GM18498 (cell line): ENCODE results near the gene SPATA16.
"Not testable (repeated sequence)": the region's sequence is repeated elsewhere in the genome, so short reads cannot be mapped to it uniquely, and the experiment has no call there.

Experiments used
- ATAC-seq: cut with Tn5 transposase; IDR thresholded peaks from one replicate; pipeline ENCODE4 v1.9.1; 2021; ENCODE audit warnings: mild to moderate bottlenecking, moderate library complexity; ENCODE audit not compliant: unreplicated experiment

The SPATA16 gene, protein sequence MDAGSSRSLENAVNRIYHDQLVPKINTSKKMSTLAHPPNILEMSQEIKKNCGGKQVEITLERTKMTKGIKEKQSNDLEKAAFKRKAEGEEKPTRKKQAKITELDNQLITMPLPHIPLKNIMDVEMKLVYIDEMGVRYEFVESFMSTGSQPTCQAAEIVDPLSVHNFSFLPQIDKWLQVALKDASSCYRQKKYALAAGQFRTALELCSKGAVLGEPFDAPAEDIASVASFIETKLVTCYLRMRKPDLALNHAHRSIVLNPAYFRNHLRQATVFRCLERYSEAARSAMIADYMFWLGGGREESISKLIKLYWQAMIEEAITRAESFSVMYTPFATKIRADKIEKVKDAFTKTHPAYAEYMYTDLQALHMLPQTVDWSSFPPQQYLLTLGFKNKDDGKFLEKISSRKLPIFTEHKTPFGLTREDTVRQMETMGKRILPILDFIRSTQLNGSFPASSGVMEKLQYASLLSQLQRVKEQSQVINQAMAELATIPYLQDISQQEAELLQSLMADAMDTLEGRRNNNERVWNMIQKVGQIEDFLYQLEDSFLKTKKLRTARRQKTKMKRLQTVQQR

DNA sequence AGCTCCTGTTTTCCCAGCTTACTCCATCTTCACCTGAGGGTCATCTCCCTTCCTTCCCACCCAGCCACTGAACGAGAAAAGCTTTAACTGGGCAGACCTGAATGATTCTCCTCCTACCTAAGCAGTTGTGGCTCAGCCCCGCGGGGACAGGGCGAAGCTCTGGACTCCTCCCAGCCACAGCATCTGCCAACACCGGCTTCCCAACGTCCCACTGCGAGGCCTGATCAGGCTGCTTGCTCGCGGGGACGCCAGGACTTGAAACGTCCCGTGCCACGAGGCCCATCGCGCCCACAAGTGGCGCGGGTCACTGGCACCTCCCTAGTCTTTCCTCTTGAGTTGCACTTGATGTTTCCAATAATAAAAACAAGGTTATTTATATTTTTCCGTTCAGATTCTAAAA, at the start of gene SPATA16:
Gene SPATA16 (minus strand): TSS at position 250 of the 400 bp plus-strand sequence. CDS start 23,504 bp downstream, outside the sequence.
- no peak for ATAC-seq

- not testable (repeated sequence) for ATAC-seq
These were observed 42.0 kb upstream of the SPATA16 start for GRCh38 chr3:173183022-173183421.

DNA sequence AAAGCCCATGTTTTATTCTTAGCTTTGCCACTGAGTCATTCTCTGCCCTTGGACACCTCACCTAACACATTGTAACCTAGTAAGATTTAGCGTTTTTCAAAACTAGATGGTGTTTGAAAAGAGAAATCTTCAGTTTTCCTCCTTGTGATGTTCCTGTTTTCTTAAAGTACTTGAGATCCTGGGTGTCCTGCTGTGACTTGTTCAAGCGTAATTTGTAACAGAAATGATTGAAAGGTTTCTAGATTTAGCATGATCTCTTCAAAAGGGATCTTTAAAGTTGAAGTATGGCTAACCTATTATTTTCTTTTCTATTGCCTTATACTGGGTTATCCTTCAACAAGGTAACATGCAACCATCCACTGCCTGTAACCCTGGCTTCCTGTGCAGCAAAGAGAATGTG, 32.6 kb upstream of the SPATA16 start:
- no peak for ATAC-seq

DNA sequence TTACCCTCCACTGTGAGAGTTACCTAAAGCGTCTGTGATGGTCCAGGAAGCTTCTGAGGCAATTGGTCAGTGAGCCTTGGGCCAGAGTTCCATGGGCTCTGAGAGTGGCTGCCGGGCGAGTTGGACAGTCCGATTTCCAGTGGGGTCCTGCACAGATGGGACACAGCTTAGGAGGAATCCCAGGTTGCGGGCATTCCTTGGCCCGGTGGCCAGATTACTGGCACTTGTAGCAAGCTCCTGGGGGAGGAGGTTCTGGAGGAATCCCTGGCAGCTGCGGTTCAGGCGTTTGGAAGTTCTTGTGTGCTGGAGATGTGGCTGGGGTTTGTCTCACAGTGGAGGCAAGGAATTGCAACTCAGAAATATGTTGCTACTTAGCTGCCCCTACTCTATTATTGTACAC, 18.1 kb upstream of the SPATA16 start:
- not testable (repeated sequence) for ATAC-seq

DNA sequence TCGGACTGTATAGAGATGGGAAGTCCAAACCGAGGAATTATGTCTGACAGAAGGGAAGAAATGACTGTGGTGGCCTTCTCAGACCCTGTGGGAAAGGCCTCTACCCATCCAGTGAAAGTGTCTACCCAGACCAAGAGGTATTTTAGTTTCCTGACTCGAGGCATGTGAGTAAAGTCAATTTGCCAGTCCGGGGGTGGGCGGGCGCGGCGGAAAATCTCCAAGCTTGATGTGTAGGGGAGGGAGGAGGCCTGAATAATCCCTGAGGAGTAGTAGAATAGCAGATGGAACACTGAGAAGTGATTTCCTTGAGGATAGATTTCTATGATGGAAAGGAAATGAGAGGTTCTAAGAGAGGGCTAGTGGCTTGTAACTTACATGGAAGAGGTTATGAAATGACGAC, 15.5 kb upstream of the SPATA16 start:
- ATAC-seq = not testable (repeated sequence)

GRCh38 chr3:173153631-173154030, 12.6 kb upstream of the SPATA16 start:
- ATAC-seq = no peak

GRCh38 chr3:173139420-173139819, 1.6 kb downstream of the SPATA16 start:
- no peak for ATAC-seq

DNA sequence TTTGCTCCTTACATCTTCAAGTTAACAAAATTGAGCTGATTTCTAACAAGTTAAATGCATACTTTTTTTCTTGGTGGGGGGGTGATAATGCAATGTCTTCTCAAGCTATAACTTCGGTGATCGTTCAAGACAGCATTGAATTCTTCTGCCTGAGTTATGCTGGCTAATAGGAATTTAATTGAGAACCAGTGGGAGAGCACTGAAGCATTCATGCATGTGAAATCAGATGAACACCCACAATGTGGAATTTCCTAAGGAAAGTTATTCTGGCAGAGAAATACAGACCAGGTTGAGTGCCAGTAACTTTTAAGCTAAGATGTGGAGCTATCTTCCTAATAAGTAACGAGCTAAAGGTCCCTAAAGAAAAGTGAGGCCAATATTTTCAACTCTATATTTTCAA, 3.0 kb downstream of the SPATA16 start:
- ATAC-seq = no peak

- no peak for ATAC-seq
These were observed 6.0 kb downstream of the SPATA16 start for GRCh38 chr3:173135059-173135458.

DNA sequence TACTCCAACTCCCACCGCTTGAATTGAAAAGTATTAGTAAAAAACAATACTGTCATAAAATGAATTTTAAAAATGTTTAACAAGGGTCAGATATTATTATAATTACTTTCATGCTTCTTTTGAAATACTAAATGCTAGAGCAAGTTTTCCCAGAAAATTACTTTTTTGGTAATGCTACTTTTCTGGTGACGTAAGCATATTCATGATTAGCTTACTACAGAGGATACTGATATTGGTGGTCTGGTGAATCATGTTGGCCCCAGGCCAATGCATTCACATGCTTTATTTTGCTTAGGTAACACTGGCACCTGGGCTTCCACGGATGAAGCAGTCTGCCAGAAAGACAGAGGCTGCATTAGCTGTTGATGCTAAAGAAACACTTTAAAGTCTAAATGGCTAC, 12.4 kb downstream of the SPATA16 start:
- ATAC-seq = no peak

DNA sequence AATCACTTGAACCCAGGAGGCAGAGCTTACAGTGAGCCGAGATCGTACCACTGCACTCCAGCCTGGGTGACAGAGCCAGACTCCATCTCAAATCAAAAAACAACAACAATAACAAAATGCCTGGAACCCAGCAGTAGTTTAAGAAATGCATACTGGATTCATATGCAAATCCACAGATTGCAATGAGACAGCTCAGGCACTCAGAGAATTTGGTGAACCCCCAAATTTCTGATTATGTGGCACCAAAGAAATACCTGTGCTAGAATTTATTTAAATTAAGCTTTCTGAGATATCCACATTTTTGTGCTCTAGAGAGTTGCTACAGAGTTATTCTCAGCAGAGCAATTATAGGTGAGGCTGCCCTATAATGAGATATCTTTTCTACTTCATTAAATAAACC, 29.7 kb downstream of the SPATA16 start:
- ATAC-seq = no peak

- no peak for ATAC-seq
These were observed 31.9 kb downstream of the SPATA16 start for GRCh38 chr3:173109143-173109542.

DNA sequence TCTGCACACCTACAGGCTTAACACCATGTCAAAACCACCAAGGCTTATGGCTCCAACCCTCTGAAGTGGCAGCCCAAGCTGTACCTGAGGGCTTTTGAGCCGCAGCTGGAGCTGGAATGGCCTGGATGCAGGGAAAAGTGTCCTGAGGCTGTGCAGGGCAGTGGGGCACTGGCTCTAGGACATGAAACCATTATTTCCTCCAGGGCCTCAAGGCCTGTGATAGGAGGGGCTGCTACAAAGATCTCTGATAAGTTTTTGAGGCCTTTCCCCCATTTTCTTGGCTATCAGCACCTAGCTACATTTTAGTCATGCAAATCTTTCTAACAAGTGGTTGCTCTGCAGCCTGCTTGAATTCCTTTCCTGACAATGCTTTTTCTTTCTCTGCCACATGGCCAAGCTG, 37.6 kb downstream of the SPATA16 start:
- no peak for ATAC-seq

GRCh38 chr3:173098959-173099358, 42.1 kb downstream of the SPATA16 start:
- no peak for ATAC-seq

GRCh38 chr3:173096994-173097785, 43.8 kb downstream of the SPATA16 start:
- ATAC-seq = no peak

DNA sequence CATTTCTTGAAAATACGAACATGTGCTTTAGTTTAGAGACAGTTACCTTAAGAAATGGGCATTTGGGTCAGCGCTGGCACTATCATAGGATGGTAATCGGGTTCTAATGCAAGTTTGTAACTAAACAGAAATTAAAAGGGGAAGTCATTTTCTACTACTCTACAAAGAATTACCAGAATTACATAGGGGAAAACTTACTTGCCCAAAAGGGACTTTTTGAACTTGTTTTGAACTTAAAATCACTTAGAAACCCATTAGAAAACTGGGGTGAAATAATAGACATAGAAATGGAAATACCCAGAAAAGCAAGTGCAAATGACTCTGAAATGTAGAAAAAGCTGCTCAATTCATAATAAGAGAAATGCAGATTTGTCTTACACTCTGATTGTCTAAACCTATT, 44.9 kb downstream of the SPATA16 start:
- ATAC-seq = no peak

- no peak for ATAC-seq
These were observed 49.0 kb downstream of the SPATA16 start for GRCh38 chr3:173092038-173092437.

GRCh38 chr3:173090492-173090891, 50.5 kb downstream of the SPATA16 start:
- ATAC-seq = no peak

GRCh38 chr3:173089283-173089682, 51.8 kb downstream of the SPATA16 start:
- no peak for ATAC-seq

DNA sequence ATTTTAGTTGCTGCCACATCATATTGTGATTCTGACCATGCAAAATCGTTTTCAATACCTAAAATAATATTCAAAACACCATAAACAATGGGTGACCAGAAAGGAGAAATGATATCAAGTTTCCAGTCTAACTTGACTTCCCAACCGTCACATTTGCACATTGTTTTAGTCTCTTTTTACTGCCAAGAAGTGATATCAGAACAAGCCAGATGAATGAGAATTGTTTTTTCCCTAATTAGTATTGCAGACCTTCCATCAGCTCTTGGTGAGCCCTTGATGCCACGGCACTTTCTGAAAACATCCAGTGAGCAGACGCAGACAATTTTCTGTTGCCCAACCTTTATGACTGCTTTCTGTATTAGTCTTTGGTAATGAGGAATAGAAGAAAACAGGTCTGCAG, 62.5 kb downstream of the SPATA16 start:
- ATAC-seq = no peak

- ATAC-seq = no peak
These were observed 74.7 kb downstream of the SPATA16 start for GRCh38 chr3:173066044-173067004.
